Measurements from ENCODE around the gene PIGL.
A peak's percentile ranks its signal among the peaks of the same experiment; 100 is the strongest.

DNA sequence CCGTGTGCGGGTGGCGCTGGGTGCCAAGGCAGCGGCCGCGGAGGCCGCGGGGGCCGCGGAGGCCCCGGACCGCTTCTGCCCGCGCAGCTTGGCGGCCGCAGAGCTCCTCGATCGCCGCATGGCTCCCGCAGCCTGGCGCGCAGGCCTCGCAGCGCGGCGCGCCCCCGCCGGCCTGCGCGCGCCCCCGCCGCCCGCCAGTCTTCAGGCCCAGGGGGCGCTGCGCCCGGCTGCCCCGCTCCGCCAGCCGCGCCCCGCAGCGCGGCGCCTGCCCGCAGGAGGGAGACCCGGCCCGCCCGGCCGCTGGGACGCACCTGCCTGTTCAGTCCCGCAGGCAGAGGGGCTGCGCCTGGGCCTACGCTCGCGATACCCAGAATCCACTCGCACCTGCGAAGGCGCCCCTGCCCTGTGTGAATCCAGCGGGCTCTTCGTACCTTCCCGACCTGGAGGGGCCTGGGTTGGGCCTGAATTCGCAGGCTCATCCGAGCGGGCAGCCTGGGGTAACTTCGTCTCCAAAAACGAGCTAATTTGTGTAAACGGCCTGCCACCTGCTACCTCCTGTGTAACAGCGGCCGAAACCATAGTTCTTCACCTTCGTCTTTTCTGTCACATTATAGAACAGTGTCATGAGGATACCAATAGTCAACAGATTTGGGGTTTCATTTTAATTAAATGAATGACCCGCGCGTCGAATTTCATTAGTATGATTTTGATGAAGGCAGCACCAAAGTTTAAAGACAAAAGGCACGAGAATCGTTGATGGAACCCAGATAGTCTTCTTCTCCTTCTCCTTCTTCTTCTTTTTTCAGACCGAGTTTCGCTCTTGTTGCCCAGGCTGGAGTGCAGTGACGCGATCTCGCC lies 136.5 kb downstream of the PIGL start, which contains the start of gene CENPV:
- TF ChIP-seq CREB1 (CRISPR knock-in tag; IDR thresholded peaks at IDR 0.05; ENCODE audit: low read depth) (no peak), EZH2 (IDR thresholded peaks at IDR 0.05; ENCODE audit: low read depth, unreplicated experiment) (no peak), POLR2AphosphoS5 (IDR thresholded peaks at IDR 0.05; ENCODE audit: low read depth) (peak; percentile 50), EZH2phosphoT487 (IDR thresholded peaks at IDR 0.05; ENCODE audit: unreplicated experiment) (no peak), ZNF331 (CRISPR knock-in tag; IDR thresholded peaks at IDR 0.05; ENCODE audit: low read depth) (no peak), NANOG (IDR thresholded peaks at IDR 0.05; ENCODE audit: borderline replicate concordance) (no peak), JUNB (IDR thresholded peaks at IDR 0.05; ENCODE audit: unreplicated experiment) (no peak), ZNF114 (CRISPR knock-in tag; IDR thresholded peaks at IDR 0.05) (no peak)
- TF ChIP-seq, protein P1, sequence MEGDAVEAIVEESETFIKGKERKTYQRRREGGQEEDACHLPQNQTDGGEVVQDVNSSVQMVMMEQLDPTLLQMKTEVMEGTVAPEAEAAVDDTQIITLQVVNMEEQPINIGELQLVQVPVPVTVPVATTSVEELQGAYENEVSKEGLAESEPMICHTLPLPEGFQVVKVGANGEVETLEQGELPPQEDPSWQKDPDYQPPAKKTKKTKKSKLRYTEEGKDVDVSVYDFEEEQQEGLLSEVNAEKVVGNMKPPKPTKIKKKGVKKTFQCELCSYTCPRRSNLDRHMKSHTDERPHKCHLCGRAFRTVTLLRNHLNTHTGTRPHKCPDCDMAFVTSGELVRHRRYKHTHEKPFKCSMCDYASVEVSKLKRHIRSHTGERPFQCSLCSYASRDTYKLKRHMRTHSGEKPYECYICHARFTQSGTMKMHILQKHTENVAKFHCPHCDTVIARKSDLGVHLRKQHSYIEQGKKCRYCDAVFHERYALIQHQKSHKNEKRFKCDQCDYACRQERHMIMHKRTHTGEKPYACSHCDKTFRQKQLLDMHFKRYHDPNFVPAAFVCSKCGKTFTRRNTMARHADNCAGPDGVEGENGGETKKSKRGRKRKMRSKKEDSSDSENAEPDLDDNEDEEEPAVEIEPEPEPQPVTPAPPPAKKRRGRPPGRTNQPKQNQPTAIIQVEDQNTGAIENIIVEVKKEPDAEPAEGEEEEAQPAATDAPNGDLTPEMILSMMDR (conservative IDR thresholded peaks at IDR 0.05; ENCODE audit: low read depth in 2 of 2): peak in 1 of 2 experiments; percentile 32; a peak in 2 of 4 replicates
- TF ChIP-seq, protein P2, sequence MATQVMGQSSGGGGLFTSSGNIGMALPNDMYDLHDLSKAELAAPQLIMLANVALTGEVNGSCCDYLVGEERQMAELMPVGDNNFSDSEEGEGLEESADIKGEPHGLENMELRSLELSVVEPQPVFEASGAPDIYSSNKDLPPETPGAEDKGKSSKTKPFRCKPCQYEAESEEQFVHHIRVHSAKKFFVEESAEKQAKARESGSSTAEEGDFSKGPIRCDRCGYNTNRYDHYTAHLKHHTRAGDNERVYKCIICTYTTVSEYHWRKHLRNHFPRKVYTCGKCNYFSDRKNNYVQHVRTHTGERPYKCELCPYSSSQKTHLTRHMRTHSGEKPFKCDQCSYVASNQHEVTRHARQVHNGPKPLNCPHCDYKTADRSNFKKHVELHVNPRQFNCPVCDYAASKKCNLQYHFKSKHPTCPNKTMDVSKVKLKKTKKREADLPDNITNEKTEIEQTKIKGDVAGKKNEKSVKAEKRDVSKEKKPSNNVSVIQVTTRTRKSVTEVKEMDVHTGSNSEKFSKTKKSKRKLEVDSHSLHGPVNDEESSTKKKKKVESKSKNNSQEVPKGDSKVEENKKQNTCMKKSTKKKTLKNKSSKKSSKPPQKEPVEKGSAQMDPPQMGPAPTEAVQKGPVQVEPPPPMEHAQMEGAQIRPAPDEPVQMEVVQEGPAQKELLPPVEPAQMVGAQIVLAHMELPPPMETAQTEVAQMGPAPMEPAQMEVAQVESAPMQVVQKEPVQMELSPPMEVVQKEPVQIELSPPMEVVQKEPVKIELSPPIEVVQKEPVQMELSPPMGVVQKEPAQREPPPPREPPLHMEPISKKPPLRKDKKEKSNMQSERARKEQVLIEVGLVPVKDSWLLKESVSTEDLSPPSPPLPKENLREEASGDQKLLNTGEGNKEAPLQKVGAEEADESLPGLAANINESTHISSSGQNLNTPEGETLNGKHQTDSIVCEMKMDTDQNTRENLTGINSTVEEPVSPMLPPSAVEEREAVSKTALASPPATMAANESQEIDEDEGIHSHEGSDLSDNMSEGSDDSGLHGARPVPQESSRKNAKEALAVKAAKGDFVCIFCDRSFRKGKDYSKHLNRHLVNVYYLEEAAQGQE (IDR thresholded peaks at IDR 0.05; ENCODE audit: unreplicated experiment): no peak
- TF ChIP-seq, protein P3, sequence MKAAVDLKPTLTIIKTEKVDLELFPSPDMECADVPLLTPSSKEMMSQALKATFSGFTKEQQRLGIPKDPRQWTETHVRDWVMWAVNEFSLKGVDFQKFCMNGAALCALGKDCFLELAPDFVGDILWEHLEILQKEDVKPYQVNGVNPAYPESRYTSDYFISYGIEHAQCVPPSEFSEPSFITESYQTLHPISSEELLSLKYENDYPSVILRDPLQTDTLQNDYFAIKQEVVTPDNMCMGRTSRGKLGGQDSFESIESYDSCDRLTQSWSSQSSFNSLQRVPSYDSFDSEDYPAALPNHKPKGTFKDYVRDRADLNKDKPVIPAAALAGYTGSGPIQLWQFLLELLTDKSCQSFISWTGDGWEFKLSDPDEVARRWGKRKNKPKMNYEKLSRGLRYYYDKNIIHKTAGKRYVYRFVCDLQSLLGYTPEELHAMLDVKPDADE (IDR thresholded peaks at IDR 0.05): no peak
- TF ChIP-seq, protein P4, sequence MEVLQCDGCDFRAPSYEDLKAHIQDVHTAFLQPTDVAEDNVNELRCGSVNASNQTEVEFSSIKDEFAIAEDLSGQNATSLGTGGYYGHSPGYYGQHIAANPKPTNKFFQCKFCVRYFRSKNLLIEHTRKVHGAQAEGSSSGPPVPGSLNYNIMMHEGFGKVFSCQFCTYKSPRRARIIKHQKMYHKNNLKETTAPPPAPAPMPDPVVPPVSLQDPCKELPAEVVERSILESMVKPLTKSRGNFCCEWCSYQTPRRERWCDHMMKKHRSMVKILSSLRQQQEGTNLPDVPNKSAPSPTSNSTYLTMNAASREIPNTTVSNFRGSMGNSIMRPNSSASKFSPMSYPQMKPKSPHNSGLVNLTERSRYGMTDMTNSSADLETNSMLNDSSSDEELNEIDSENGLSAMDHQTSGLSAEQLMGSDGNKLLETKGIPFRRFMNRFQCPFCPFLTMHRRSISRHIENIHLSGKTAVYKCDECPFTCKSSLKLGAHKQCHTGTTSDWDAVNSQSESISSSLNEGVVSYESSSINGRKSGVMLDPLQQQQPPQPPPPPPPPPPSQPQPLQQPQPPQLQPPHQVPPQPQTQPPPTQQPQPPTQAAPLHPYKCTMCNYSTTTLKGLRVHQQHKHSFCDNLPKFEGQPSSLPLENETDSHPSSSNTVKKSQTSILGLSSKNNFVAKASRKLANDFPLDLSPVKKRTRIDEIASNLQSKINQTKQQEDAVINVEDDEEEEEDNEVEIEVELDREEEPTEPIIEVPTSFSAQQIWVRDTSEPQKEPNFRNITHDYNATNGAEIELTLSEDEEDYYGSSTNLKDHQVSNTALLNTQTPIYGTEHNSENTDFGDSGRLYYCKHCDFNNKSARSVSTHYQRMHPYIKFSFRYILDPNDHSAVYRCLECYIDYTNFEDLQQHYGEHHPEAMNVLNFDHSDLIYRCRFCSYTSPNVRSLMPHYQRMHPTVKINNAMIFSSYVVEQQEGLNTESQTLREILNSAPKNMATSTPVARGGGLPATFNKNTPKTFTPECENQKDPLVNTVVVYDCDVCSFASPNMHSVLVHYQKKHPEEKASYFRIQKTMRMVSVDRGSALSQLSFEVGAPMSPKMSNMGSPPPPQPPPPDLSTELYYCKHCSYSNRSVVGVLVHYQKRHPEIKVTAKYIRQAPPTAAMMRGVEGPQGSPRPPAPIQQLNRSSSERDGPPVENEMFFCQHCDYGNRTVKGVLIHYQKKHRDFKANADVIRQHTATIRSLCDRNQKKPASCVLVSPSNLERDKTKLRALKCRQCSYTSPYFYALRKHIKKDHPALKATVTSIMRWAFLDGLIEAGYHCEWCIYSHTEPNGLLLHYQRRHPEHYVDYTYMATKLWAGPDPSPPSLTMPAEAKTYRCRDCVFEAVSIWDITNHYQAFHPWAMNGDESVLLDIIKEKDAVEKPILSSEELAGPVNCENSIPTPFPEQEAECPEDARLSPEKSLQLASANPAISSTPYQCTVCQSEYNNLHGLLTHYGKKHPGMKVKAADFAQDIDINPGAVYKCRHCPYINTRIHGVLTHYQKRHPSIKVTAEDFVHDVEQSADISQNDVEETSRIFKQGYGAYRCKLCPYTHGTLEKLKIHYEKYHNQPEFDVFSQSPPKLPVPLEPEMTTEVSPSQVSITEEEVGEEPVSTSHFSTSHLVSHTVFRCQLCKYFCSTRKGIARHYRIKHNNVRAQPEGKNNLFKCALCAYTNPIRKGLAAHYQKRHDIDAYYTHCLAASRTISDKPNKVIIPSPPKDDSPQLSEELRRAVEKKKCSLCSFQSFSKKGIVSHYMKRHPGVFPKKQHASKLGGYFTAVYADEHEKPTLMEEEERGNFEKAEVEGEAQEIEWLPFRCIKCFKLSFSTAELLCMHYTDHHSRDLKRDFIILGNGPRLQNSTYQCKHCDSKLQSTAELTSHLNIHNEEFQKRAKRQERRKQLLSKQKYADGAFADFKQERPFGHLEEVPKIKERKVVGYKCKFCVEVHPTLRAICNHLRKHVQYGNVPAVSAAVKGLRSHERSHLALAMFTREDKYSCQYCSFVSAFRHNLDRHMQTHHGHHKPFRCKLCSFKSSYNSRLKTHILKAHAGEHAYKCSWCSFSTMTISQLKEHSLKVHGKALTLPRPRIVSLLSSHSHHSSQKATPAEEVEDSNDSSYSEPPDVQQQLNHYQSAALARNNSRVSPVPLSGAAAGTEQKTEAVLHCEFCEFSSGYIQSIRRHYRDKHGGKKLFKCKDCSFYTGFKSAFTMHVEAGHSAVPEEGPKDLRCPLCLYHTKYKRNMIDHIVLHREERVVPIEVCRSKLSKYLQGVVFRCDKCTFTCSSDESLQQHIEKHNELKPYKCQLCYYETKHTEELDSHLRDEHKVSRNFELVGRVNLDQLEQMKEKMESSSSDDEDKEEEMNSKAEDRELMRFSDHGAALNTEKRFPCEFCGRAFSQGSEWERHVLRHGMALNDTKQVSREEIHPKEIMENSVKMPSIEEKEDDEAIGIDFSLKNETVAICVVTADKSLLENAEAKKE (CRISPR knock-in tag; IDR thresholded peaks at IDR 0.05): no peak
